ENCODE data around the gene CYP2U1.
"Not testable (repeated sequence)": the region's sequence is repeated elsewhere in the genome, so short reads cannot be mapped to it uniquely, and the experiment has no call there.

Gene CYP2U1

DNA sequence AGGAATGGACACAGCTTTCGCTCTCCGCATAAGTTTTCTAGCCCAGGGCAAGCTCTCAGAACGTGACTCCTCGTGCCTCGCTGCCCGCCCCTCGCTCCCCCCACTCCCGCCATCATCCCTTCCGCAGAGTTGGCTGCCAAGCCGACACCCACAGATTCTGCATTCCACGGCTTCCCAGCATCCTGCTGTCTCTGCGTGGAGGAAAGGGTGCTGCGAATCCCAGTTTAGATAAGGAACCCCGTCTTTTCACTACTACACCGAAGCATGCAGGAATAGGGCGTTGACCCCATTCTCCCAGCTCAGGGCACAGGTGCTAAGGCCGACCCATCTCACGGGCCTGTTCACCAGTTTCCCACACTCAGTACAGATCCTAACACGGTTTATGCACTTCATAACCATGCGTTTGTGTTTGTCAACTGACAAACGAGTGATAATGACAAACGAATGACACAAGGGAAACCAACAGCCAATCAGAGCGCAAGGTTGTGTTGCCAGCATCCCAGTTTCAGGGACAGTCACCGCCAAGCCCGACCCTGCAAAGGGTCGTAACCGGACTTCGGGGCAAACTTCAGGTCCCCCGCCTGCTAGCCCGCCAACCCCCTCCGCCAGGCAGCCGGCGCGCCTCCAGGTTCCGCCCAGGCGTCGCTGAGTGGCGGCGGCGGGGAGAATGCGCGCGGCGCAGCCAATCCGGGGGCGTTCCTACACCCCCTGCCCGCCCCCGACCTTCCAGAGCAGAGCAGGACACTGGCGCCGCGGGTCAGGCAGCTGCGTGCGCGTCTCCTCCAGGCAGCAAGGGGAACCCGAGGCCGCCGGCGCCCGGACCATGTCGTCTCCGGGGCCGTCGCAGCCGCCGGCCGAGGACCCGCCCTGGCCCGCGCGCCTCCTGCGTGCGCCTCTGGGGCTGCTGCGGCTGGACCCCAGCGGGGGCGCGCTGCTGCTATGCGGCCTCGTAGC is at the start of gene CYP2U1:
TSS of gene CYP2U1 (plus strand) at position 729 of the 954 bp plus-strand sequence. CDS start at position 824, 95 bp downstream.
- DNase-seq: peak; percentile 50

GRCh38 chr4:107885865-107886264 is 45.5 kb upstream of the CYP2U1 start:
- no peak for DNase-seq

- DNase-seq: no peak
Observed at GRCh38 chr4:107888237-107888636, 43.1 kb upstream of the CYP2U1 start.

- no peak for DNase-seq
Observed at GRCh38 chr4:107890779-107891178, 40.6 kb upstream of the CYP2U1 start.

DNA sequence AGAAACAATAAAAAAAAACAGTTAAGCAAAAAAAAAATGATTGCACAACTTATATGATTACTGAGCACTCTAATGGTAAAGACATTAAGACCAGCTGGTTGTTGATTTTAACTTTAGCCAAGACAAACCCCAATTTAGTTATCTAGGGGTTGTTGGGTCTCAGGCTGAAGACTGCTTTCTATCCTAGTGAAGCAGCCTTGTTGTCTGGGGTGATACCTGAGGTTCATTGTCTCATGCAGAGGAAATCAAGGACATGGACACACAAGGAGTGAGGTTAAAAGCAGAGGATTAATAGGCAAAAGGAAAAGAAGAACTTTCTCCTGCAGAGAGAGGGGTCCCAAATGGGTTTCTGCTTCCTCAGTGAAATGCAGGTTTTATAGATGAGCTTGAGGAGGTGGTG is 40.0 kb upstream of the CYP2U1 start:
- DNase-seq: no peak

GRCh38 chr4:107893171-107894137 is 37.9 kb upstream of the CYP2U1 start:
- DNase-seq: no peak

DNA sequence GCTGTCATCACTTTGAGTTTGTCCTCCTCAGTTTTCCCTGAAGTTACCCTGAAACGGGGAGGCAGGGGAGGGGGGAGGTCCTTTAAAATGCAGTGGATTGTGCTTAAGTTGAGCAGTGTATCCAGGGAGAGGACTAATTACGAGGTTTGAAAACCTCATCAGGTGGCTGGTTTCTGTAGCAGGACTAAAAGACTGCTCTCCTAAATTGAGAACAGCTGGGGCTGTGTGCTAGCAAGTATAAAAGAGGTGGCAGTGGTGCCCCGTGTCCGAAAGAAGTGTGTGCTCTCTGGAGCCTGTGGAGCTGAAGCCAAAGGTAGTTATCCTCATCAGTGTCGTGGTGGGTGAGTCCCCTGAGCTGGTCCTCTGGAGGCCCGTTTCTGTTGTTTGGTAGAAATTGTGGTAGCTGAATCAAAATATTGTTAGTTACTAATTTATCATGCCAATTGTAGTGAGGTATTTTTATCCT is 37.2 kb upstream of the CYP2U1 start:
- no peak for DNase-seq

DNA sequence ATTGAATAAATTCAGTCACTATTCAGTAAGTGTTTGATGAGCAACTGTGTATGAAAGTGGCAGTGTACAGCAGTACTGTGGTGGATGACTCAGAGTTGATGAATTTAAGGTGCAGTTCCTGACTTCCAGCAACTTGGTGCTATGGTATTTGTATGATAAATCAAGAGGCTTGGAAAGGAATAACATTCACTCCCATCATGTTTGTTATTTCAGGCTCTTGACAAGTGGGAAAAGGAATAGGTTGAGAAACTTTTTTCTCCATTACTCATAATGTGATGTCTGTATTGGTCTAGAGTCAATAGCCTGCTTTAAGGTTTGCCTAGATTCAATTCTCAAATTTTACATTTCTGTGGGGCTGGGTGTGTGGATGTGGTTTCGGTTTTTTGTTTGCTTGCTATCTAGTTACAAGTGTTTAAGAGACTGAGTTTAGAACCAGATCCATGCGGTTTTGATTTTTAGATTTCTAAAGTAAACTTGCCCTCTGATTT is 35.1 kb upstream of the CYP2U1 start:
- no peak for DNase-seq

- DNase-seq: no peak
Observed at GRCh38 chr4:107896646-107897045, 34.7 kb upstream of the CYP2U1 start.

GRCh38 chr4:107897823-107898222 is 33.5 kb upstream of the CYP2U1 start:
- no peak for DNase-seq

GRCh38 chr4:107900067-107900466 is 31.3 kb upstream of the CYP2U1 start:
- no peak for DNase-seq

DNA sequence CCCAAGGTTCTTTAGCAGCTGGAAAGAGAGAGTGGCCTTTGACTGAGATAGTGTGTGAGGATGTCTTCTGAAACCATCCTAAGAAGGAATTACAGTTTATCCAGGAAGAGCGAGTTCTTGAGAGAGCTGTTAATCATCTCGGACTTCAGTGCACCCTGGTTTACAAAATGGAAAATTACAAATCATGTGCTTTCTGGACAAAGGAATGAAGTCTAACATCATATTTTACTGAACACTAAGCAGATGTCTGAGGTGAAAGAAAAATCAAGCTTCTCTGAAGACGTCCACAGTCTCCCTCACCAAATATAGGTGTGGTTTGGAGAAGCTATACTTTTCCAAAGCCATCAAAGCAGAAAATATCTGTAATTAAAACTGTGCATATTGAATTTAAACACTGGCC is 30.8 kb upstream of the CYP2U1 start:
- no peak for DNase-seq

DNA sequence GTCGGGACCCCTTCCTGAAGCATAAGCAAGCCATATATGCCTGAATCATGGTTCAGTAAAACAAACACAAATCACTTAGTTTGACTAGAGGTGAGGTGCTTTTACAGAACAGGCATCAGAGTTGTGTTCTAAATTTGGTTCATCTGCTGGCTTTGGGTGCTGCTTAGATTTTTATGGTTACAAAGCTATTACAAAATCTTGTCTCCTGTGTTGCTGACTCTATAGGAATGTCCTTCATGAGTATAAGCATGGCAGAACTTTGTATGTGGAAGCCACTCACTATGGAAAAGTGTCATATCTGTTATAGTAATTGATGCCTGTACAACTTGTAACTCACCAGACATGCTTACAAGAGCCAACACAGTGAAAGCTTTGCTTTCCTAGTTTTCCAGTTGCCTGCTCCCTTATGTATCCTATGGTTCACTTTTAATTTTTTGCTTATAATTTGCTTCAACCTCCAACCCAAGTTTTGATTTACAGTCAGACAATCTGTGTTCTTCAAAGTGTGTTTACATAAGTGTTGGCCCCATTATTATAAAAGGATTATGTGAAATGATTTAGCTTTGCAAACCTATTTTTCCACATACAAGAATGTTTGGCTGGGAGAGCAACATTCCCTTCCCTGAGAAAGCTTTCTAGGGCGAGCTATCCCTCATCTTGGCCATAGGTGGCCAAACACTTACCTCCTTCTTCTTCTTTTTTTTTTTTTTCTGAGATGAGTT is 30.0 kb upstream of the CYP2U1 start:
- DNase-seq: no peak

GRCh38 chr4:107902715-107903114 is 28.6 kb upstream of the CYP2U1 start:
- DNase-seq: no peak

- DNase-seq: not testable (repeated sequence)
Observed at GRCh38 chr4:107905082-107905481, 26.3 kb upstream of the CYP2U1 start.

- DNase-seq: no peak
Observed at GRCh38 chr4:107906458-107907100, 24.8 kb upstream of the CYP2U1 start.

GRCh38 chr4:107908377-107908776 is 23.0 kb upstream of the CYP2U1 start:
- no peak for DNase-seq

DNA sequence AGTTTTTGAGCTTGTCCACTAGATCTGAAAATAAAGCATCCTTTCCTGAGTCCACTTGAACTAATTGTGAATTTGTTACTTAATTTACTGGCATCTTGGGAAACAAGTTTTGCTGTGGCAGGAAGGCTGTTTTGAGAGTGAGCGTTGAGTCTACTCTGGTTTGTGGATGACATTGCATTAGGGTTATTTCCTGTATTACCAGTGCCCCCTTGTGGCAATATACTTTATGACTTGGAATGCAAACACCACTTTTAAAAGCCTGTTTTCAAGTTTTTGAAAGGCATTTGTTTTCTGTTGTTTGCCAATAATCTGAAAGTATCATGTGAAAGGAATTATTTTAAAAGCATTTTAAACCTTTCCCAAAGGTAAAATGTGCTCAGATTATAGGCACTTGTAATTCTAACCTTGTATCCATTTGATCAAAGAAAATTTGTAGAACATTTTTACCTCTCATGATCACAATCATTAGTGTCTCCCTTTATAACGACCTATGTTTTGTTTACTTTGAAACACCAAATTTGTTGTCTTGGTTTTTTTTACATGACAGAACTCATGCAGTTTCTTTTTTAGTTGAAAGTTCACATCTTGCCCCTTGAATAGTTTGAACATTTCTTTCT is 18.0 kb upstream of the CYP2U1 start:
- peak; percentile 17 for DNase-seq

DNA sequence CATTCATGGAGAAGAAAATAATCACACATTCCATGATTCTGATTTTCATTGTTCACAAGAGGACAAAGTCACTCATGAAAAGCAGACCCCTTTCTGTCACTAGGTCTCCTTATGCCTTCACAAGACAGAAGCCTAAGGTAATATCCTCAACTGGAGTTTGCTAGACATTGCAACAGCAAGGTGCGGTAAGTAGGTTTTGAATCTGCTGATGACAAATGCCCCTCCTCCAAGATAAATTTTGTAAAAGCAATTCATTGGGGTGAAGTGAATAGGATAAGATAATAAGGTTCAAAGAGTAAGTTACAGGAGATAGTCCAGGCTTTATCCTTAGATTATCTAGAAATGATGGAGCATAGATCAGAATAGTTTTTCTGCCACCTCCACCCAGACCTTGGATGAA is 16.1 kb upstream of the CYP2U1 start:
- no peak for DNase-seq

- DNase-seq: no peak
Observed at GRCh38 chr4:107916623-107917022, 14.7 kb upstream of the CYP2U1 start.

GRCh38 chr4:107917500-107917899 is 13.8 kb upstream of the CYP2U1 start:
- DNase-seq: no peak
